Frontal cortex (tissue), 4 donors: ENCODE measurements around the gene TBXAS1. TPM values are rescaled to one million over a fixed set of nuclear protein-coding genes. Genes with fewer than 3 reads are reported as not detected.
"Not testable (repeated sequence)": the region's sequence is repeated elsewhere in the genome, so short reads cannot be mapped to it uniquely, and the experiment has no call there.

Experiments used
- DNase-seq, 2 donors: peaks; one replicate each; pipeline ENCODE4 v3.0.0; 2012; ENCODE audit warnings: low spot score in 2 of 2
- FAIRE-seq: peaks from 2 replicates; lab custom pipeline; 2012; peaks lifted over from hg19 to GRCh38; lab: Jason Lieb, UNC
- total RNA-seq: library from RNA; depleted of rRNA; stranded (reverse); fragments of >200 nt; gene quantifications from one replicate; pipeline ENCODE4 v1.2.3, GENCODE V29; 2014
- donor health status: control.
- donor health status: control.
- donor health status: control.

The TBXAS1 gene
- total RNA-seq, 1 donor from 2014 or later: 2.9 TPM

GRCh38 chr7:139884441-139884840, 55.4 kb downstream of the TBXAS1 start:
- FAIRE-seq: no peak
- DNase-seq: no peak

GRCh38 chr7:139885511-139885910, 56.4 kb downstream of the TBXAS1 start:
- no peak for FAIRE-seq
- no peak for DNase-seq

GRCh38 chr7:139886206-139886605, 57.1 kb downstream of the TBXAS1 start:
- no peak for FAIRE-seq
- DNase-seq: no peak

- no peak for FAIRE-seq
These were observed 57.8 kb downstream of the TBXAS1 start for GRCh38 chr7:139886899-139887298.

GRCh38 chr7:139887992-139888481, 59.0 kb downstream of the TBXAS1 start:
- DNase-seq: no peak
- no peak for FAIRE-seq

More at GRCh38 chr7:139886899-139887298, 57.8 kb downstream of the TBXAS1 start:
- DNase-seq: no peak

- FAIRE-seq: no peak
These were observed 60.3 kb downstream of the TBXAS1 start for GRCh38 chr7:139889186-139889871.

GRCh38 chr7:139893461-139893860, 64.4 kb downstream of the TBXAS1 start:
- DNase-seq: no peak
- FAIRE-seq: no peak

More at GRCh38 chr7:139889186-139889871, 60.3 kb downstream of the TBXAS1 start:
- DNase-seq: no peak

GRCh38 chr7:139893999-139894398, 64.9 kb downstream of the TBXAS1 start:
- no peak for DNase-seq
- no peak for FAIRE-seq

- DNase-seq (no peak), FAIRE-seq (no peak)
These were observed 66.2 kb downstream of the TBXAS1 start for GRCh38 chr7:139895141-139895829.

GRCh38 chr7:139896288-139896687, 67.2 kb downstream of the TBXAS1 start:
- DNase-seq (no peak), FAIRE-seq (no peak)

- no peak for FAIRE-seq
- DNase-seq: no peak
These were observed 67.8 kb downstream of the TBXAS1 start for GRCh38 chr7:139896831-139897230.

GRCh38 chr7:139897422-139898090, 68.5 kb downstream of the TBXAS1 start:
- FAIRE-seq: no peak
- DNase-seq: no peak

- DNase-seq: no peak
- no peak for FAIRE-seq
These were observed 69.4 kb downstream of the TBXAS1 start for GRCh38 chr7:139898483-139898882.

GRCh38 chr7:139899328-139899955, 70.4 kb downstream of the TBXAS1 start:
- no peak for DNase-seq
- FAIRE-seq: no peak

- DNase-seq: no peak
- FAIRE-seq: no peak
These were observed 71.3 kb downstream of the TBXAS1 start for GRCh38 chr7:139900326-139900725.

GRCh38 chr7:139901056-139901795, 72.2 kb downstream of the TBXAS1 start:
- FAIRE-seq: no peak
- no peak for DNase-seq

- FAIRE-seq: no peak
- no peak for DNase-seq
These were observed 72.8 kb downstream of the TBXAS1 start for GRCh38 chr7:139901901-139902300.

GRCh38 chr7:139902436-139903102, 73.5 kb downstream of the TBXAS1 start:
- DNase-seq: no peak
- FAIRE-seq: no peak

- not testable (repeated sequence) for FAIRE-seq, DNase-seq
These were observed 74.0 kb downstream of the TBXAS1 start for GRCh38 chr7:139903103-139903477.
